Esophagus mucosa (tissue), 1 donor: Measurements from ENCODE around the gene TTYH3. TPM values are rescaled to one million over a fixed set of nuclear protein-coding genes. Genes with fewer than 3 reads are reported as not detected.
"Not testable (repeated sequence)": the region's sequence is repeated elsewhere in the genome, so short reads cannot be mapped to it uniquely, and the experiment has no call there.

Experiments
- ATAC-seq: fragments of 200-7000 bp; cut with Tn5 transposase; one replicate; pipeline ENCODE4 v1.9.1; 2020
- total RNA-seq: library from RNA; stranded (reverse); gene quantifications from one replicate; pipeline ENCODE4 v1.2.4, GENCODE V29; 2023
- donor health status: DM: yes; HTN: yes; CAD: no.

TTYH3 gene, protein sequence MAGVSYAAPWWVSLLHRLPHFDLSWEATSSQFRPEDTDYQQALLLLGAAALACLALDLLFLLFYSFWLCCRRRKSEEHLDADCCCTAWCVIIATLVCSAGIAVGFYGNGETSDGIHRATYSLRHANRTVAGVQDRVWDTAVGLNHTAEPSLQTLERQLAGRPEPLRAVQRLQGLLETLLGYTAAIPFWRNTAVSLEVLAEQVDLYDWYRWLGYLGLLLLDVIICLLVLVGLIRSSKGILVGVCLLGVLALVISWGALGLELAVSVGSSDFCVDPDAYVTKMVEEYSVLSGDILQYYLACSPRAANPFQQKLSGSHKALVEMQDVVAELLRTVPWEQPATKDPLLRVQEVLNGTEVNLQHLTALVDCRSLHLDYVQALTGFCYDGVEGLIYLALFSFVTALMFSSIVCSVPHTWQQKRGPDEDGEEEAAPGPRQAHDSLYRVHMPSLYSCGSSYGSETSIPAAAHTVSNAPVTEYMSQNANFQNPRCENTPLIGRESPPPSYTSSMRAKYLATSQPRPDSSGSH
- 11.7 TPM for total RNA-seq

DNA sequence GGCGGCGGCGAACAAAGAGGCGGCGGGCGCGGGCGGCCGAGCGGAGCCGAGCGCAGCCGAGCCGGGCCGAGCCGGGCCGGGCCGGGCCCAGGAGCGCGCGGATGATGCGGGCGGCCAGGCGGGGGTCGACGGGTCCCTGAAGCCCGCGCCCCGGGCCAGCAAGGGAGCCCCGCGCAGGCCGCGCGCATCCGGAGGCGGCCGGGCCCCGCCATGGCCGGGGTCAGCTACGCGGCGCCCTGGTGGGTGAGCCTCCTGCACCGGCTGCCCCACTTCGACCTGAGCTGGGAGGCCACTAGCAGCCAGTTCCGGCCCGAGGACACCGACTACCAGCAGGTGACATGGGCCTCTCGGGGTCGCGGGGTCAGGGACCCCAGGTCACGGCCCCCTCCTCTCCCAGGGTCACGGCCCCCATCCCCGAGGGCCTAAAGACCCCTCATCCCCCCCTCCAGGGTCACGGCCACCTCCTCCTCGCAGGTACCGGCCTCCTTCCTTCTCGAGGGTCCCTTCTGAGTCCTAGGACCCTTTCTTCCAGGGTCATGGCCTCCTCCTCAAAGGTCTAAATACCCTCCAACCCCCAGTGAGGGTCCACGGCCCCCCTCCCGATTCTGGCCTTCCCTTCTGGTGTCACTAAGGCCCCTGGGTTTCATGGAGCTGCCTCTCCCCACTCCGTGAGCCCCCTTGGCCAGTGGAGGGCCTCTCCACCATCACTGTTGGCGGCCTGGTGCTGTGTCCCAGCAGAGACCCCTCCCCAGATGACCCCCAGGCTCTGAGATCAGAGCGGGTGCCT lies at the start of gene TTYH3:
TSS of gene TTYH3 (plus strand) at position 41 of the 787 bp plus-strand sequence. CDS start at position 211, 170 bp downstream.
- ATAC-seq = peak; percentile 0

DNA sequence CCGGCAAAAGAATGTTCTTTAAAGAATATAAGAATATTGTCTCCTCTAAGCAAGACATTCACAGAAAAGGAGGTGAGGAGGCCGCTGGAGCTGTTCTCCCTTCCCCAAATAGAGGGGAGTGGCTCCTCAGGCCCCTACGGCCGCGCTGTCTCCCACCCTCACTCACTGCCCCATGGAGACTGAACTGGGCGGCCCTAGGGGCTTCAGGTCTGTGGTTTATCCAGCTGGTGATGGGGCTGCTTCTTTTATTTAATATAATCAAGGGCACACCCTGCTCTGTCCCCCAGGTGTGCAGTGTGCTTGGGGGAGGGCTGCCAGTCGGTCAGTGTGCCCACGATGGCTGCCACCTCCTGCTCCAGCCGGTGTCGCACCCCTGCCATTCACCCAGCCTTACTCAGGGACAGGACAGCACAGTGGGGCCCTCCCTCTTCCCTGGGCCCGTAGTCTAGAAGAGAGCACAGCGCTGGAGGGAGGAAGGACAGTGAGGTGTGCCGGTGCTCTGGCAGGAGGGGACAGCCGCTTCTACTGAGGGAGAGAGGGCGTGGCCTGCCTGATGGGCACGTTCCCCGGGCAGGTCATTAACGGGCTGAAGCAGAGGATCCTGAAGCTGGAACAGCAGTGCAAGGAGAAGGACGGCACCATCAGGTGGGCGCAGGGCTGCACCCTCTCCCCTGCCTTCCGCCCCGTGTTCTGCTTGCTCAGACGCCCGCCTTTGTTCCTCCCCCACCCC lies 49.6 kb upstream of the TTYH3 start:
- ATAC-seq = peak; percentile 35

DNA sequence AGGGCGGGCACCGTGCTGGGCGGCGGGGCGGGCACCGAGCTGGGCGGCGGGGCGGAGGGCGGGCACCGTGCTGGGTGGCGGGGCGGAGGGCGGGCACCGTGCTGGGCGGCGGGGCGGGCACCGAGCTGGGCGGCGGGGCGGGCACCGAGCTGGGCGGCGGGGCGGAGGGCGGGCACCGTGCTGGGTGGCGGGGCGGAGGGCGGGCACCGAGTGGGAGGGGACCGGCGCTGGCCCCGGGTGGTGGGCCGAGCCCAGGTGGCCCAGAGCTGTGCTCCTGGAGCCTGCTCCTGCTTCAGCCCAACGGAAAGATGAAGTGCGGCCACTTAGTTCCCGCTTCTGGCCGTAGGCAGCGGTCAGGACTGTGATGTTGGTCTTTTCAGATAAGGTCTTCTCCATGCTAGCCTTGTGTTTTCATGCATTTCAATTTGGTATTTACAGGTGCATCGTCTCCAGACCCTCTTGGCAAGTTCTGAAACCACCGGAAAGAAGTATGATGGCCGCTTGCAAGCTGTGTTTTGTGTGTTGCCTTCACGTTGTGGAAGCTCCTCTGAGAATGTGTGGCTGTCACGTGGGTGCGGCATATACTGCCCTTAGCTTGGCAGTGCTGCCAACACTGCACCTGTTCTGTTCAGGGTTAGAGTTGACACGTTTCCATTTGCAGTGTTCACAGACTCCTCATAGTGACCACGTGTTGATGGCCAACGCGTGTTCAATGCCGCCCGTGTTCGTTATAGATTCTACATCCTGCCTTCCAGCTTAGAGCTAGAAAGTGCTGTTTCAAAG lies 47.8 kb upstream of the TTYH3 start:
- ATAC-seq = no peak

DNA sequence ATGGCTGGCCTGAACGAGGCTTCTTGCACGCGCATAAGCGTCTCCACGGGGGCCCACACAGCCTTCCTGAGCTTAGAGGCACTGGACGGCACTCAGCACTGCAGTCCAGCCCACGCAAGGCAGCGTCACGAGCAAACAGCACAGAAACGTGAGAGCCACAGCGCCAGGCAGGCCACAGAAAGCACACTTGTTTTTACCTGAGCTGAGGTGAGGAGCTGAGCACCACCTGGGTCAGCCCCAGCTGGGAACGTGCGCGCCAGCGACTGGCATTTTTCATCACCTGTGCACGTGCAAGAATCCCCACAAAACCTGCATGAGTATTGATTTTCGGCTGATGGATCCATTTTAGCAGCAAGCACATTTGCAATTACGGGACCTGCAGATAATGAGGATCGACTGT lies 46.3 kb upstream of the TTYH3 start:
- no peak for ATAC-seq

DNA sequence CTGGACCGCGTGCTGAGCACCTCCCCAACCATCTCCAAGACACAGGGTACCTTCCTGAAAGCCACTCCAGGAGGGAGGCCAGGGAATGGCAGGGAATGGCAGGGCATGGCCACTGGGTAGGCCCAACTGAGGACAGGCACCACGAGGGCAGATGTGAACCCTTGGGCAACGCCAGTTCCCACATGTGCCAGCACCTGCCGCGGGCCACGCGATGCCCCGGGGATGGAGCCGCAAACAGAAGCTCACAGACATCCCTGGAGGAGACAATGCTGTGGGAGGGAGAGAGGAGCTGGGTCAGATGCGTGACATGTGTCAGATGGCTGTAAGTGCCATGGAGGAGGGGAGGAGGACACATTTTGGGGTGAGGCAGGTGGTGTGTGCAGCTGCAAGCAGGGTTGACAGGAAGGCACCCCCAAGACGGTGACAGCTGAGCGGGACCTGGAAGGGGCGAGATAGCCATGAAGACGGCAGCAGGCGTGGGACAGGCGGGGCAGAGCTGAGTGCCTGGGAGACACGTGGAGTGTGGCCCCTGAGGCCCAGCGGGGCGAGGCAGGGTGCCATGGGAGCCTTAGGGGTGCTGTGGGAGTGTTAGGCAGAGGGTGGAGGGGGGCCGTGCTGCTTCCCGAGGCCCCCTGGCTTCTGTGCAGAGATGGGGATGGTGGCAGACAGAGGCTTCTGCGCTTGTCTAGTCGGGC lies 45.3 kb upstream of the TTYH3 start:
- no peak for ATAC-seq

DNA sequence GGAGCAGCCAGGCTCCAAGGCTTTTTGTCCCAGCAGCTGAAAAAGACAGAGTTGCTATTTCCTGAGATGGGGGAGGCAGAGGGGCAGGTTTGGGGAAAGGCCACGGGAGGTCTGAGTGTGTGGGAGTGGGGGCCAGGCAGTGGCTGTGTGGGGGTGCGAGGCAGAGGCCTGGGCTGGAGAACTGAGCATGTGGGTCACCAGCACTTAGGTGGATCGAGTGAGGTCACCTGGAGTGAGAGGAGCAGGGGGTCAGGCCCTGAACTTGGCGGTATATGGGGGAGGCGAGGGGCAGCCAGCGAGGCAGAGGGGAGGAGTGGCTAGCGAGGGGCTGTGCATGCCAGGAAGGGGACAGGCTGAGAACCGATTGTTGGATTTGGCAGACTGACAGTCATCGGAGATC lies 44.7 kb upstream of the TTYH3 start:
- no peak for ATAC-seq

DNA sequence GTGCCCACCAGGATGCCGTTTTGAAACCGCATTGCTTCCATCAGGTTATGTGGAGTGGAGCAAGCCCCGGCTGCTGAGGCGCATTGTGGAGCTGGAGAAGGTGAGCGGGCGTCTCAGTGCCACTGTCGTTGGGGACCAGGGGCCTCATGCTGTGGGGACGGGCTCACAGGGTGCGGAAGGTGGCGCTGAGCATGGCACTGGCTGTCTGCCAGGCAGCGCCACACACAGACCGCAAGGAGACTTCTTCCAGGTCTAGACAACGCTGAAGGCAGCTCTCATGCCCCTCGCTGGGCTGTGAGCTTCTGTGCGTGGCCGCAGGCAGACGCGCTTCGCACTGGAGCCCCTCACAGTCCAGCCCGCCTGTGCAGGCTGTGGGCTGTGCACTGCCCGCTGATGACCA lies 44.0 kb upstream of the TTYH3 start:
- no peak for ATAC-seq

DNA sequence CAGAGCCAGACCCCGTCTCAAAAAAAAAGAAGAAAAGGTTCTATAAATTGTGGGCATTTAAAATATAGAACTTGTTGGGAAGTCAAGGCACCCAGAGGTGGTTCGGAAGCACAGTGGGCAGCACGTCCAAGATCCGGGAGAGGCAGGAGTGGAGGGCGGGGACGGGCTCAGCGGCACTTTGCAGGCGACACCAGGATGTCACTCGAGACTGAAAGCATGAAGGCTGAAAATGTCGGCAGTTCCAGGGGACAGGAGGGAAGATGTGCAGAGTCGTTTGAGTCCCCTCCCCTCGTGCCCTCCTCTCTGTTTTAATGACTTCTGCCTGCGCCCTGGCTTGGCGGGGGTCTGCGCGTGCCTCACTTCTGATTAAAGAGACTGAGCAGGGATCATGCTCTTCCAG lies 42.4 kb upstream of the TTYH3 start:
- ATAC-seq = no peak

DNA sequence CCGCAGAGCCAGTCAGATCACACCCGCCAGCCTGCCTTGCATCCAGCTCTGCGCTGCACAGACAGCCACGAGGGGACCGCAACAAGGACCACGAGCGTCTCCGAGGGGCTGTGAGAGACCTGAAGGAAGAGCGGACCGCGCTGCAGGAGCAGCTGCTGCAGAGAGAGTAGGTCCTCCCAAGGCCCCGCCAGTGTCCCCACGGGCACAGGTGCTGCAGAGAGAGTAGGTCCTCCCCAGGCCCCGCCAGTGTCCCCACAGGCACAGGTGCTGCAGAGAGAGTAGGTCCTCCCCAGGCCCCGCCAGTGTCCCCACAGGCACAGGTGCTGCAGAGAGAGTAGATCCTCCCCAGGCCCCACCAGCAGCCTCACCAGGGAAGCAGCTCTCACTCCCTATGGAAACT lies 41.8 kb upstream of the TTYH3 start:
- not testable (repeated sequence) for ATAC-seq

DNA sequence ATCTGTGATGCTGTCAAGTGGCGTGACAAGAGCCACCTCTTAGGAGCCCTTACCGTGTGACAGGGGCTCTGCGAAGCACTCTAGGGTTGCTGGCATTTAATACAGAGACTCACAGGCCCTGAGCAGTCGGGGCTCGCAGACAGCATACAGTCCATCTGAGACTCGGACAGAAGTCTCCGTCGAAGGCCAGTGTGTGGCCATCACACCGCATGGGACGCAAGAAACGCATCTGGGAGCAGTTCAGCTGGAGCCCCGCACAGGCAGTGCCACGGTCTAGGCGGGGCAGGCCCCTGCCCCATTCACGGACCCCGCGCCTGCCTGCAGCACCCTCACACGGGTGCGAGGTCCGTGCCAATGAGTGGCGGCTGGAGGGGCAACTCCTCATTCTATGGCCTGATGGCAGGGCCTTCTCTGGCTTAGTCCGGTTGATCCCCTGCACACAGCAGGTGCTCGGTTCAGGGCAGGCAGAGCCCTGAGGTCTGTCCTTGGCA lies 39.4 kb upstream of the TTYH3 start:
- no peak for ATAC-seq

DNA sequence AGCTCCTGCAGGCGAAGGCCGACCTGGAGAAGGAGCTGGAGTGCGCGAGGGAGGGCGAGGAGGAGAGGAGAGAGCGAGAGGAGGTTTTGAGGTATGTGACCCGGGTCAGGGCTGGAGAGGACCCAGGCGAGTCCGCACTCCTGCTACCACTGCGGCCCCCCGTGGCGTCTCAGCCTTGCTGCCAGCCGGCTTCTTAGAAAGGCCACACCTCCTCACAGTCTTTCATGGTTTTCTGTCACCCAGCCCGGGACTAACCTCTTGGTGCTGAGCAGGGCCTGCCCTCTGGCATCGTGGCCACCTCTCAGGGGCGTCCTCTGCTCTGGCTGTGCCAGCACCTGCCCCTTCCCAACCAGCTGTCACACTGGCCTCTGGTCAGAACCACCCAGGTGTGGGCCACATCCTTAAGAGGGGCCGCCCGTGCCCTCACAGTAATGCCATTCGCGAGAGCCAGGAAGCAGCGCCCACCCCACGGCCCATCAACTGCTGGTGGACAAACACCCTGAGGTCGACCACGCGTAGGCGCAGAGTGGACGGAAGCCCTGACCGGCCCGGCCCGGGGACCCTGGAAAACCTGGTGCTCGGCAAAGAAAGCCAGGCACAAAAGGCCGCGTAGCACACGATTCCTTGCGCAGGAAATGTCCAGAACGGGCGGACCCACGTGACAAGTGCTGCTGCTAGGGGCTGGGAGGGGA lies 38.6 kb upstream of the TTYH3 start:
- peak; percentile 23 for ATAC-seq

DNA sequence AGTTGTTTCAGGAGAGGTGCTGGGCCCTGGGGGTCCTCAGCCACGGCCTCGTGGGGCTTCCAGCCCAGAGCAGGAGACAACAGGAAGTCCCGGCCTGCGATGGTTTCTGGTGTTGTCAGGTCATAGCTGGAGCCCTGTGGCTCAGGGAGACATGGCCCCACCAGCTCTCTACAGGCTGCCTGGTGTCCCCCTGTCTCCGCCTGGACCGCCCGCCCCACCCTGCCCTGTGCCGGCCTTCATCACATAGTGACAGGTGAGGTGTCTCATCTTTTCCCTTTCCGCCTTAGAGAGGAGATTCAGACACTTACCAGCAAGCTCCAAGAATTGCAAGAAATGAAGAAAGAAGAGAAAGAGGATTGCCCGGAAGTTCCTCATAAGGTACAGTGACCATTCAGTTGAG lies 37.2 kb upstream of the TTYH3 start:
- no peak for ATAC-seq

DNA sequence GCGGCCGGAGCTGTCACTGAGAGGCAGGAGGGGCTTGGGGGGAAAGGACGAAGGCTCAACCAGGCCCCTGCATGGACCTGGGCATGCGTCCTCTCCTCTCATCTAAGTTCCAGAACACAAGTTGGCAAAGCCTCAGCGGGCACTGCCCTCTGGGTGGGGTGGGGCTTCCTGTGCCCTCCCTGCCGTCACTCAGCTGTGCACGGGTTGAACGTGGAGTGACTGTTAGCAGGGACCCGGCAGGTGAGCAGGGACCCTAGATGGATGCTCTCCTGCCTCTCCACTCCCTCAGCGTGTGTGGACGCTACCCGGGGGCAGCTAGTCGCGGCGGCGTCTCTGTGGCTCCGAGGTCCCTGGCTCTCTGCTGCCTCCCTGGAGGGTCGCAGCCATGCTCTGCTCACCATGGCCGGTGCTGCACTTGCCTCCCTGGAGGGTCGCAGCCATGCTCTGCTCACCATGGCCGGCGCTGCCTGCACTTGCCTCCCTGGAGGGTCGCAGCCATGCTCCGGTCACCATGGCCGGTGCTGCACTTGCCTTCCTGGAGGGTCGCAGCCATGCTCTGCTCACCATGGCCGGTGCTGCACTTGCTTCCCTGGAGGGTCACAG lies 36.4 kb upstream of the TTYH3 start:
- no peak for ATAC-seq

DNA sequence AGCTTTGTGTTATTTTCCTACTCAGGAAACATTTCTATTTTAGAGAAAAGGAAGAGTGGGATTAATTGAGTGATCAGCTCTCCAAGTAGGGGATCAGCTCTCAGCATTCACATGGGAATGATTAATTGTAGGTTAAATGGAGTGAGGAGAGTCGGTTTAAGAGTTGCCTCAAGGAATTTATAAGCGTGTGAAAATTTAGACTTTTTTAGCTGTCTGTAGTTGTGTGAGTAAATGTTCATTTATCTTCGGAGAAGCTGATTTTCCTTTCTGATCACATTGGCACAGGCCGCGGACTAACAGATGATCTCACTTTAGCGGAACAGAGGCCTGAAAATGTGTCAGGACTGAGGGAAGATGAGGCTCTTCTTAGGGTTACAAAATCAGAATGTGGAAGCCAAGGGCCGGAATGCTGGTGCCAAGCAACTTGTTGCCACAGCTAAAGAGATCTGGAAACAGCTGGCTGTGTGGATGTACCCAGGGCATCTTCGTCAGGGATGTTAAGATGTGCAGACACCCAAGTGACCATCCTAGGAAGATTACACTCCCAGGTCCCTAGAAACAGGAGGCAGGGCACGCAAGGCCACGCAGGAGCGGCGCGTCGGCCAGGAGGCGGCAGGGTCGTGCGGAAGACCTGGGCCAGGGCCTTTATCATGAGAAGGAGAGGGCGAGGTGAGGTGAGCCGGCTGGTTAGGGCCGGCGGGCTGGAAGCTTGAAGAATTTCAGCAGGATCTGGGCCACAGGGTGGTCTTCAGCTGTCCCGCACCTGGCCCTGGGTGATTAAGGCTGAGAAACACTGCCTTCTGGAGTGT lies 35.1 kb upstream of the TTYH3 start:
- no peak for ATAC-seq

DNA sequence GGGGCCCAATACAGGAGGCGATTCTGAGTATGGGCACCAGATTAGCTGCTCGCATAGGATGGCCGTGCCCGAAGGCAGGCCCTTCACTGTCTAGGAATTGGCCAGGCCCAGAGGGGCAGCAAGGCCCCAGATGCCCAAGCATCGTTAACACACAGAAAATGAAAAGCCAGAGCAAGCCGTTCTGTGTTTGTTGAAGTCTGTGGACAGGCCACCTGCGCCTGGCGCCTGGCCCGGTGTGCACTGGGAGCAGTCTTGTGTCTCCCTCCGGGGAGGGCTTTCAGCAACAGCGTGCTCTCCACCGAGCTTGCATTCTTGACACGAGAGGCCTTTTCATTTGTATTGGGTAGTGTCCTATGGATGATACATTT lies 34.5 kb upstream of the TTYH3 start:
- no peak for ATAC-seq

DNA sequence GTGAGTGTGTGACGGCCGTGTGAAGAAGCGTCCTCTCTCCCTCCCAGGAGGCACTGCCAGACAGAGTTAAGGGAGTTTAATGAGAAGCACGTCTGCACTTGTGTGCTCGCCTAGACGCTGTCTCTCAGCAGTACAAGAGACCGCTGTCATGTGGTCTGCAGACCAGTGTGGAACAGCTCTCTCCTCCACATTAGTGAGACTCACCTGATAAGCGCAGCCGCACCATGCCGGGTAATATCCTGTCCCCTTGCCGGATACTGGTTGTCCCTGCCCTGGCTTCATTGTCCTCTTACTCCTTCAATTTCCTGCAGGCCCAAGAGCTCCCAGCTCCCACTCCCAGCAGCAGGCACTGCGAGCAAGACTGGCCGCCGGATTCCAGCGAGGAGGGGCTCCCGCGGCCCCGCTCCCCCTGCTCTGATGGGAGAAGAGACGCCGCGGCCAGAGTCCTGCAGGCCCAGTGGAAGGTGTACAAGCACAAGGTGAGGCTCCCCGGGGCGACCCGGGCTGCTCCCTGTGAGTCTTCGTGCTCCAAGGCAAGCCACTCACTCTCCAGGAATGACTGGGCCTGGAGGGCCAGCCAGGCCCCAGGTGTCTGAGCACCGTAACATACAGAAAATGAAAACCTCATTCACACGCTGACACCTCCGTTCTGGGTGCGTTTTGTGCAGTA lies 33.5 kb upstream of the TTYH3 start:
- no peak for ATAC-seq

DNA sequence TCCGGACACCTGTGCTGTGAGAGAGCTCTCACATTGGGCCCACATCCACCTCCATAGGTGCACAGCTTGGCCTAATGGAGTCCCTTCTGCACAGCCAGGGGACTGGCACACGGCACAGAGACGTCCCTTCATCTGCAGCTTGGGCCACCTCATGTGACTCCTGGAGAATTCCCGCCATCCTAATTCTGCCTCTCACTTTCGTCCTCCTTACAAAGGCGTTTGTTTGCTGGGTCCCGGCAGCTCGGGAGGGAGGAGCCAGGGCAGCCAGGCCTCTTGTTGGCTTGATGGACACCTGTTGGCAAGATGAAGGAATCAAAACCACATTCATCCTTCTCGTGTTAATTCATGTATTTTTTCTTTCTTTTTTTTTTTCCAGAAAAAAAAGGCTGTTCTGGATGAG lies 30.7 kb upstream of the TTYH3 start:
- ATAC-seq = no peak

DNA sequence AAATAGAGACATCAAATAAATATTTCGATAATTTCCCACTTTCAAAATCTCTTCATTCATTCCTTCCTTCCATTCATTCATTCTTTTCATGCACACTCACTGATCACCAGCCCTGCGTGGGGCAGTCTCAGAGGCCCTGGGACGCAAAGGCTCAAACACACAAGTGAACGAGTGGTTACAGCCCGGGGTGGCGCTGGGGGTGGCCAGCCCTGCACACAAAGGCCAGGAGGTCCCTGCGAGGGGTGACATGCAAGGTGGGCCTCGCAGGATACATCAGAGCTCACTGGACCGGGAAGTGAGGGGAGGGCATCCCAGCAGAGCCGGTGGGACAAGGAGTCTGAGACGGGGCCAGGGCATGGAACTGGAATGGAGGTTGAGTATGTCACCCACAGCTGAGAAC lies 29.9 kb upstream of the TTYH3 start:
- ATAC-seq = no peak
